Measurements from ENCODE around the gene TIPRL.

Gene TIPRL

GRCh38 chr1:168236836-168237611 lies 58.3 kb downstream of the TIPRL start:
- Histone ChIP-seq H4K20me1 (ENCODE audit: control insufficient read depth, insufficient read depth, low read depth, low read length) (no peaks in the 10 kb centered on the region), H3K9me2 (replicated peaks; ENCODE audit: control insufficient read depth, low read length) (no peaks in the 10 kb centered on the region), H3K9me3 (ENCODE audit: control insufficient read depth, insufficient read depth, low read length) (no peaks in the 10 kb centered on the region), H3K4me3 (ENCODE audit: low read length) (no peak overlapping the region), H3K4me1 (ENCODE audit: control insufficient read depth, low read length) (no peaks in the 10 kb centered on the region), H3K27ac (ENCODE audit: low read depth, low read length) (no peak overlapping the region), H3K79me2 (ENCODE audit: control insufficient read depth, low read length) (peaks cover 15% of the 10 kb centered on the region), H3F3A (ENCODE audit: control insufficient read depth, insufficient read depth) (no peaks in the 10 kb centered on the region), H3K4me2 (ENCODE audit: low read length) (no peak overlapping the region), H3K36me3 (ENCODE audit: control insufficient read depth, low read length) (peaks cover 90% of the 10 kb centered on the region), H3K27me3 (ENCODE audit: control insufficient read depth, low read length) (no peaks in the 10 kb centered on the region)
- TF ChIP-seq CTCF (IDR thresholded peaks at IDR 0.05; ENCODE audit: low read depth, low read length, poor library complexity, severe bottlenecking) (no peak), EZH2phosphoT487 (IDR thresholded peaks at IDR 0.05; ENCODE audit: borderline replicate concordance, low read length) (no peak)

- H3K27me3 ChIP-seq (ENCODE audit: control insufficient read depth, low read length): no peaks in the 10 kb centered on the region
- TF ChIP-seq CTCF (IDR thresholded peaks at IDR 0.05; ENCODE audit: low read depth, low read length, poor library complexity, severe bottlenecking): no peak
- no peak for TF ChIP-seq EZH2phosphoT487 (IDR thresholded peaks at IDR 0.05; ENCODE audit: borderline replicate concordance, low read length)
- H3K9me3 ChIP-seq (ENCODE audit: control insufficient read depth, insufficient read depth, low read length): no peaks in the 10 kb centered on the region
- H3K9me2 ChIP-seq (replicated peaks; ENCODE audit: control insufficient read depth, low read length): no peaks in the 10 kb centered on the region
- H3K4me1 ChIP-seq (ENCODE audit: control insufficient read depth, low read length): no peaks in the 10 kb centered on the region
- H4K20me1 ChIP-seq (ENCODE audit: control insufficient read depth, insufficient read depth, low read depth, low read length): no peaks in the 10 kb centered on the region
- peaks cover 82% of the 10 kb centered on the region for H3K36me3 ChIP-seq (ENCODE audit: control insufficient read depth, low read length)
- H3K27ac ChIP-seq (ENCODE audit: low read depth, low read length): no peak overlapping the region
- peaks cover 28% of the 10 kb centered on the region for H3K79me2 ChIP-seq (ENCODE audit: control insufficient read depth, low read length)
- H3K4me2 ChIP-seq (ENCODE audit: low read length): no peak overlapping the region
- no peak overlapping the region for H3K4me3 ChIP-seq (ENCODE audit: low read length)
- no peaks in the 10 kb centered on the region for H3F3A ChIP-seq (ENCODE audit: control insufficient read depth, insufficient read depth)
These were observed 64.4 kb downstream of the TIPRL start for GRCh38 chr1:168243198-168243597.

- H3K27me3 ChIP-seq (ENCODE audit: control insufficient read depth, low read length): no peaks in the 10 kb centered on the region
- H3K27ac ChIP-seq (ENCODE audit: low read depth, low read length): no peak overlapping the region
- no peaks in the 10 kb centered on the region for H3K9me2 ChIP-seq (replicated peaks; ENCODE audit: control insufficient read depth, low read length)
- H3K4me2 ChIP-seq (ENCODE audit: low read length): no peak overlapping the region
- H3K79me2 ChIP-seq (ENCODE audit: control insufficient read depth, low read length): peaks cover 32% of the 10 kb centered on the region
- no peaks in the 10 kb centered on the region for H4K20me1 ChIP-seq (ENCODE audit: control insufficient read depth, insufficient read depth, low read depth, low read length)
- H3F3A ChIP-seq (ENCODE audit: control insufficient read depth, insufficient read depth): no peaks in the 10 kb centered on the region
- H3K4me1 ChIP-seq (ENCODE audit: control insufficient read depth, low read length): no peaks in the 10 kb centered on the region
- H3K9me3 ChIP-seq (ENCODE audit: control insufficient read depth, insufficient read depth, low read length): no peaks in the 10 kb centered on the region
- H3K4me3 ChIP-seq (ENCODE audit: low read length): no peak overlapping the region
- peaks cover 80% of the 10 kb centered on the region for H3K36me3 ChIP-seq (ENCODE audit: control insufficient read depth, low read length)
- TF ChIP-seq EZH2phosphoT487 (IDR thresholded peaks at IDR 0.05; ENCODE audit: borderline replicate concordance, low read length) (no peak), CTCF (IDR thresholded peaks at IDR 0.05; ENCODE audit: low read depth, low read length, poor library complexity, severe bottlenecking) (no peak)
These were observed 65.0 kb downstream of the TIPRL start for GRCh38 chr1:168243636-168244212.
